Fibroblast of lung (primary cell): ENCODE data around the gene FOXRED1.

Experiments used
- EZH2 ChIP-seq: IDR thresholded peaks from 2 replicates; pipeline ENCODE4 v1.5.1; 2012; ENCODE audit warnings: low read length, control low read depth, mild to moderate bottlenecking; ENCODE audit errors: missing control alignments
- TF ChIP-seq, protein P1 (sequence below), 2 donors: IDR thresholded peaks in 1 of 2; conservative IDR thresholded peaks in 1 of 2; 1 replicate in 1 of 2; 2 replicates in 1 of 2; pipeline ENCODE4 v1.5.1; 2011 to 2012; ENCODE audit warnings: low read length in 2 of 2, control low read depth in 1 of 2, inconsistent platforms in 1 of 2, low read depth in 1 of 2, mild to moderate bottlenecking in 1 of 2

- TF ChIP-seq, protein P1, sequence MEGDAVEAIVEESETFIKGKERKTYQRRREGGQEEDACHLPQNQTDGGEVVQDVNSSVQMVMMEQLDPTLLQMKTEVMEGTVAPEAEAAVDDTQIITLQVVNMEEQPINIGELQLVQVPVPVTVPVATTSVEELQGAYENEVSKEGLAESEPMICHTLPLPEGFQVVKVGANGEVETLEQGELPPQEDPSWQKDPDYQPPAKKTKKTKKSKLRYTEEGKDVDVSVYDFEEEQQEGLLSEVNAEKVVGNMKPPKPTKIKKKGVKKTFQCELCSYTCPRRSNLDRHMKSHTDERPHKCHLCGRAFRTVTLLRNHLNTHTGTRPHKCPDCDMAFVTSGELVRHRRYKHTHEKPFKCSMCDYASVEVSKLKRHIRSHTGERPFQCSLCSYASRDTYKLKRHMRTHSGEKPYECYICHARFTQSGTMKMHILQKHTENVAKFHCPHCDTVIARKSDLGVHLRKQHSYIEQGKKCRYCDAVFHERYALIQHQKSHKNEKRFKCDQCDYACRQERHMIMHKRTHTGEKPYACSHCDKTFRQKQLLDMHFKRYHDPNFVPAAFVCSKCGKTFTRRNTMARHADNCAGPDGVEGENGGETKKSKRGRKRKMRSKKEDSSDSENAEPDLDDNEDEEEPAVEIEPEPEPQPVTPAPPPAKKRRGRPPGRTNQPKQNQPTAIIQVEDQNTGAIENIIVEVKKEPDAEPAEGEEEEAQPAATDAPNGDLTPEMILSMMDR (conservative IDR thresholded peaks at IDR 0.05 in 1 of 2, IDR thresholded peaks at IDR 0.05 in 1 of 2; ENCODE audit: low read depth in 1 of 2, low read length in 2 of 2) = peak; percentile 90 to 95
- TF ChIP-seq EZH2 = no peak
Measured at GRCh38 chr11:126310200-126310991, 41.4 kb downstream of the FOXRED1 start.
